HT1080 (cell line): ENCODE measurements around the gene FOXK1. TPM values are rescaled to one million over a fixed set of nuclear protein-coding genes. Genes with fewer than 3 reads are reported as not detected.
"Not testable (repeated sequence)": the region's sequence is repeated elsewhere in the genome, so short reads cannot be mapped to it uniquely, and the experiment has no call there.

Source experiments
- DNase-seq: peaks from one replicate; pipeline ENCODE4 v3.0.0-alpha.2; 2015; ENCODE audit warnings: low read depth
- total RNA-seq: library from RNA; depleted of rRNA; stranded (reverse); fragments of >200 nt; shearing (Covaris generic); gene quantifications from 2 replicates; pipeline ENCODE4 v1.2.3, GENCODE V29; 2014

FOXK1 gene
- total RNA-seq, 1 experiment from 2014 or later = 17.9 TPM

DNA sequence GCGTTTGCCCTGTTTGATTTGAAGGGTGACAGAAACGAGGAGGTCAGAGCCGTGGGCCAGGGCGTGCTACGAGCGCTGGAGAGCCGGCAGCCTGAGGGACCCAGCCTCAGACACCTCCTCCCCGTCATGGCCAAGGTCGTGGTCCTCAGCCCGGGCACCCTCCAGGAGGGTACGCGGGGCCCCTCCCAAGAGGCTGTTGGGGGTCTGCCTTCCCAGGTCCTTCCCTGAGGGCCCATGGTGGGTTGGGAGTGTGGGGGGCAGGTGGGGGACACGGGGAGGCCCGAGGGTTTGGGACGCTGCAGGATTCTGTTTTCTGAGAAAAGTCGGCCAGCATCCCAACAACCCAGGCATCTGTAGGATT lies 101.2 kb downstream of the FOXK1 start:
- no peak for DNase-seq

DNA sequence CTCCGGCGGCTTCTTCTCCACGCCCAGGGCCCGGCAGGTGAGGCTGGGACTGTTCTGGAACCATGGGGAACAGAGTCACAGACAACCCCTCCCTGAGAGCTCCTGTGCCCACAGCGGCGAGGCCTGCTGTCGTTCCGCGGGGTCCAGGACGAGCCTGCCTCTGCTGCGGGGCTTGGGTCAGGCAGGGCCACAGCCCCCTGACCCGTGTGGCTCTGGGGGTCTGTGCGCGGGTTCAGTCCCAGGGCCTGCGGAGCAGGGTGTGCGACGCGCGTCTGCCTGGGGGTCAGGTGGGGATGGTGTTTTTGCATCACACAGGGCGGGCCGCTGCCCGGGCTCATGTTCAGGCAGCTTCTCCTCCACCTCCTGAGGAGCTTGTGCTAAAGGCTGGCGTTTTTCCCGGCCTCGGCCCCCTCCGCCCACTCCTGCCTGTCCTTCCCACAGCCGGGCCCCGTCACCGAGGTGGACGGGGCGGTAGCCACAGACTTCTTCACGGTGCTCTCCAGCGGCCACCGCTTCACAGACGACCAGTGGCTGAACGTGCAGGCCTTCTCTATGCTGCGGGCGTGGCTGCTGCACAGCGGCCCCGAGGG lies 101.8 kb downstream of the FOXK1 start:
- no peak for DNase-seq

DNA sequence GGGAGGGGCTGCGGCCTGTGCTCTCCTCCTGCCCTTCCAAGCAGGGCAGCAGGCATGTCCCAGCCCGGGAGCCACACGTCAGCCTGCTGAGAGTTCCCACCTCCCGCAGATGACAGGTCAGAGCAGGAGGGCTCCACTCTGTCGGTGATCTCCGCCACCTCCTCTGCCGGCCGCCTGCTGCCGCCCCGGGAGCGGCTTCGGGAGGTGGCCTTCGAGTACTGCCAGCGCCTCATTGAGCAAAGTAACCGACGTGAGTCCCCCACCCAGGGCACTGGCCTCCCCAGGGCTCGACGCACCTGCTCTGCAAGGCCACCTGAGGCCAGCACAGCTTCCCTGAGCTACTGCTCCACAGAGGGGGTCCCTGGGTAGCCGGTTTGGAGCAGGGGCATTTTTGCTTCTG lies 102.7 kb downstream of the FOXK1 start:
- DNase-seq = no peak

GRCh38 chr7:4785371-4785770 lies 103.3 kb downstream of the FOXK1 start:
- DNase-seq = no peak

DNA sequence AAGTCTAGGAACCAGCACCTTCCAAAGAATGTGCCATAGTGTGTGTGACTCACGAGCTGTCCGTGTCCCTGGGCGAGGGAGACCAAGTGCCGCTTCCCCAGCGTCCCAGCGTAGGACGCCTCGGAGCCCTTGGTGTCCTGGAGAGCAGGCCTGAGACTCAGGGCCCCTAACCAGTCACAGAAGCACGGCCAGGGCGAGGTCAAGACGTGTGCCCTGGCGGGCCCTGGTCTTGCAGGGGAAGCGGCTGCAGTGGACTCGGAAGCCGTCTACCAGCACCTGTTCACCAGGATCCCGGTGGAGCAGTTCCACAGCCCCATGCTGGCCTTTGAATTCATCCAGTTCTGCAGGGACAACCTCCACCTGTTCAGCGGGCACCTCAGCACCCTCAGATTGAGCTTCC lies 103.9 kb downstream of the FOXK1 start:
- no peak for DNase-seq

- no peak for DNase-seq
Observed at GRCh38 chr7:4787541-4787940, 105.4 kb downstream of the FOXK1 start.

GRCh38 chr7:4787947-4788626 lies 106.0 kb downstream of the FOXK1 start:
- DNase-seq = no peak

GRCh38 chr7:4788627-4789189 lies 106.6 kb downstream of the FOXK1 start:
- no peak for DNase-seq

DNA sequence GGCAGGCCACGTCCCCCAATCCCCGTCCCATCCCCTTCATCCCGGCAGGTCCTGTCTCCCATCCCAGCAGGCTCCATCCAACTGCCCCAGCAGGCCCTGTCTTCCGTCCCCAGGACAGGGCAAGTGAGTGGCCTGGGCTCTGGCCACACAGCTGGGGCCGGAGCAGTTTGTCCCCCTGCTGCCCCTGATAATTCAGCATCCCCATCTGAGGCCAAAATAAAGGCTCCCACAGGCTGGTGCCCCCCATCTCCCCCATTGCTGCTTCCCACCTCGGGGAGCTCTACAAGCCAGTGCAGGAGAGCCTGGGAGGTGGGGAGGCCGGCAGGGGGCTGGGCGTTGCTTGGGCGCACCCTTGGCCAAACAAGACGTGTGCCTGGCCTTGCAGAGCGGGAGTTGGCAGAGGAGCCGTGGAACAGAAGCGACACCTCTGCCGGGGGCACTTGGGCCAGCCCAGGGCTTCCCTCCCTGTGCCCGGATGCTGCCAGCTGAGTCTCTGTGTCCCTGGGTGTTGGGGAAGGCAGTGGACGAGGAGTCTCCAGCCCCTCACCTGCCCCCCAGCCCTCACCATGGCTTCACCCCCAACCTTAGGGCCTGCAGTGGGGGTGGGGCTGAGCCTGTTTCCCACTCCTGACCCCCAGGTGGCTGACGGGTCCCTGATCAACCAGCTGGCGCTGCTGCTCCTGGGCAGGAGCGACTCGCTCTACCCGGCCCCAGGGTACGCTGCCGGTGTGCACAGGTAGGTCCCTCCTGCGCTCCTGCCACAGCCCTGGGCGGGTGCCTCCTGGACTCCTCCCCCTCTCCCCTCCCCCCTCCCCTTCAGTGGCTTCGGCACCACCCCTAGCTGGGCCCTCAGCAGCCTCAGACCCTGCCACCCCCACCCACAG lies 107.3 kb downstream of the FOXK1 start:
- no peak for DNase-seq

GRCh38 chr7:4790078-4790465 lies 108.0 kb downstream of the FOXK1 start:
- no peak for DNase-seq

DNA sequence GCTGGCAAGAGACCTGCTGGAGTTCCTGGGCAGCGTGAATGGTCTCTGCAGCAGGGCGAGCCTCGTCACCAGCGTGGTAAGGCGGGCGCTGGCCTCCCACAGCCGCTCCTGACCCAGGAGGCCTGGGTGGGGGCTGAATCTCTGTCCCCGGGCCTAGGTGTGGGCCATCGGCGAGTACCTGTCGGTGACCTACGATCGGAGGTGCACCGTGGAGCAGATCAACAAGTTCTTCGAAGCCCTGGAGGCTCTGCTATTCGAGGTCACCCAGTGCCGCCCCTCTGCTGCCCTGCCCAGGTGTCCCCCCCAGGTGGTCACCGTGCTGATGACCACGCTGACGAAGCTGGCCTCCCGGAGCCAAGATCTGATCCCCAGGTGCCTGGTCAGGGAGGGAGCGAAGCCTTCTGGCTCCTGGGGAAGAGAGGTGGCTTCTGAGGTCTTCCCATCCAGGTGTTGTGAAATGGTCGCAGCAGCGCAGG lies 108.5 kb downstream of the FOXK1 start:
- DNase-seq = no peak

- DNase-seq = no peak
Observed at GRCh38 chr7:4791101-4791737, 109.1 kb downstream of the FOXK1 start.

- DNase-seq = no peak
Observed at GRCh38 chr7:4791738-4792536, 109.8 kb downstream of the FOXK1 start.

GRCh38 chr7:4792537-4793126 lies 110.5 kb downstream of the FOXK1 start:
- no peak for DNase-seq

DNA sequence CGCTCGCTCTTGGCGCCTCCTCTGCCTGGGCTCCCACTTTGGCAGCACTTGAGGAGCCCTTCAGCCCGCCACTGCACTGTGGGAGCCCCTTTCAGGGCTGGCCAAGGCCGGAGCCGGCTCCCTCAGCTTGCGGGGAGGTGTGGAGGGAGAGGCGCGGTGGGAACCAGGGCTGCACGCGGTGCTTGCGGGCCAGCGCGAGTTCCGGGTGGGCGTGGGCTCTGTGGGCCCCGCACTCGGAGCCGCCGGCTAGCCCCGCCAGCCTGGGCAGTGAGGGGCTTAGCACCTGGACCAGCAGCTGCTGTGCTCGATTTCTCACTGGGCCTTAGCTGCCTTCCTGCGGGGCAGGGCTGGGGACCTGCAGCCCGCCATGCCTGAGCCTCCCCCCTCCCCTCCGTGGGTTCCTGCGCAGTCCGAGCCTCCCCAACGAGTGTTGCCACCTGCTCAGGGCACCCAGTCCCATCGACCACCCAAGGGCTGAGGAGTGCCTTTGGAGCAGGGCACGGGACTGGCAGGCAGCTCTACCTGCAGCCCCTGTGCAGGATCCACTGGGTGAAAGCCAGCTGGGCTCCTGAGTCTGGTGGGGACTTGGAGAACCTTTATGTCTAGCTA lies 111.4 kb downstream of the FOXK1 start:
- DNase-seq = not testable (repeated sequence)

- not testable (repeated sequence) for DNase-seq
Observed at GRCh38 chr7:4794171-4794570, 112.1 kb downstream of the FOXK1 start.

DNA sequence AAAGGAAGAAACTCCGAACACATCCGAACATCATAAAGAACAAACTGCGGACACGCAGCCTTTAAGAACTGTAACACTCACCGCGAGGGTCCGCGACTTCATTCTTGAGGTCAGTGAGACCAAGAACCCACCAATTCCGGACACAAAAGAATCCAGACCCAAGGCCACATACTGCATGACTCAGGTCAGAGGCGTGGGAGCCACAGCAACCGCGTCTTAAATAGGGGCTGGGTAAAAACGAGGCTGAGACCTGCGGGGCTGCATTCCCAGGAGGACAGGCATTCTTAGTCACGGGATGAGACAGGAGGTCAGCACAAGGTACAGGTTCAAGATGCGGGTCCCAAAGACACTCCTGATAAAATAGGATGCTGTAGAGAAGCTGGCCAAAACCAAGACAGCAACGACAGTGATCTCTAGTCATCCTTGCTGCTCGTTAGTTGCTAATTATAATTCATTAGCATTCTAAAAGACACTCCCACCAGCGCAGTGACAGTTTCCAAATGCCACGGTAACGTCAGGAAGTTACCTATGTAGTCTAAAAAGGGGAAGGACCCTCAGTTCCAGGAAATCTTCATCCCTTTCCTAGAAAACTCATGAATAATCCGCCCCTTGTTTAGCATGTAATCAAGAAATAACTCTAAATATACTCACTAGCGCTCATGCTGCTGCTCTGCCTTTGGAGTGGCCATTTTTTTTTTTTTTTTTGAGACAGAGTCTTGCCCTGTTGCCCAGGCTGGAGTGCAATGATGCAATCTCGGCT lies 112.7 kb downstream of the FOXK1 start:
- DNase-seq = peak; percentile 38

- DNase-seq = no peak
Observed at GRCh38 chr7:4796453-4796852, 114.4 kb downstream of the FOXK1 start.
